Heart right ventricle (tissue), 16 donors: ENCODE measurements around the gene RASA1. TPM values are rescaled to one million over a fixed set of nuclear protein-coding genes. Genes with fewer than 3 reads are reported as not detected.

Source experiments
- ATAC-seq, 8 donors: fragments of 200-7000 bp; cut with Tn5 transposase; one replicate each; pipeline ENCODE4 v1.9.1; 2020; ENCODE audit warnings: mild to moderate bottlenecking in 8 of 8, moderate library complexity in 8 of 8, moderate number of reproducible peaks in 1 of 8
- DNase-seq, 2 donors: peaks; one replicate each; pipeline ENCODE4 v3.0.0-alpha.2; 2020
- H3K27ac ChIP-seq, 10 donors: fragments of 200-600 bp; sonication (generic) in 2 of 10; one replicate each; pipeline versions ENCODE4 v1.5.0 to v1.8.0; 2020 to 2022; ENCODE audit warnings: mild to moderate bottlenecking in 3 of 10
- H3K27me3 ChIP-seq, 7 donors: fragments of 200-600 bp; one replicate each; pipeline ENCODE4 v1.8.0; 2021 to 2022; ENCODE audit warnings: mild to moderate bottlenecking in 2 of 7
- H3K36me3 ChIP-seq, 9 donors: fragments of 200-600 bp; sonication (generic) in 1 of 9; one replicate each; pipeline versions ENCODE4 v1.5.0 to v1.8.0; 2020 to 2022; ENCODE audit warnings: mild to moderate bottlenecking in 2 of 9
- H3K4me1 ChIP-seq, 9 donors: fragments of 200-600 bp; sonication (generic) in 1 of 9; one replicate each; pipeline versions ENCODE4 v1.5.0 to v1.8.0; 2020 to 2022; ENCODE audit warnings: mild to moderate bottlenecking in 4 of 9
- H3K4me3 ChIP-seq, 10 donors: fragments of 200-600 bp; sonication (generic) in 2 of 10; one replicate each; pipeline versions ENCODE4 v1.5.0 to v1.8.0; 2020 to 2022; ENCODE audit warnings: mild to moderate bottlenecking in 7 of 10, moderate library complexity in 2 of 10
- H3K9me3 ChIP-seq, 11 donors: fragments of 200-600 bp in 10 of 11; sonication (generic) in 2 of 11; one replicate each; pipeline versions ENCODE4 v1.5.0 to v1.8.0; 2013 to 2022; ENCODE audit warnings: mild to moderate bottlenecking in 2 of 11, control low read depth in 1 of 11, moderate library complexity in 1 of 11
- WGBS, 2 donors: extraction: QIAGEN DNeasy Blood & Tissue Kit; methylation state at CpG; one replicate each; pipeline ENCODE4 v1.1.7; 2013; ENCODE audit warnings: inconsistent platforms in 1 of 2; 5-methylcytosine and 5-hydroxymethylcytosine counted together
- intact Hi-C, 10 donors: fragments of 100-400 bp; cut with DNase I; formaldehyde crosslinking; loops; one replicate each; pipeline versions ENCODE4 v1.11.1 to v1.14.2; 2022
- polyA plus RNA-seq, 2 donors: library from polyadenylated mRNA; stranded (reverse); fragments of 200-250 nt; gene quantifications; one replicate each; pipeline ENCODE4 v1.2.3, GENCODE V29; 2013
- total RNA-seq, 10 donors: library from RNA; stranded (reverse); fragmentation: NEBNext Ultra II Directional in 3 of 10; extraction: Animal tissue kit (Norgen Biotek cat#: 25700) in 3 of 10; gene quantifications; one replicate each; pipeline versions ENCODE4 v1.2.1 to v1.2.4, GENCODE V29; 2021 to 2023
- TF ChIP-seq, protein P1 (sequence below), 9 donors: fragments of 200-600 bp; sonication (generic) in 2 of 9; IDR thresholded peaks; one replicate each; pipeline versions ENCODE4 v1.5.0 to v1.8.0; 2021 to 2022; ENCODE audit warnings: antibody characterized with exemption in 9 of 9, mild to moderate bottlenecking in 5 of 9, moderate library complexity in 1 of 9
- donor health status: Arrhythmogenic right ventricular cardiomyopathy.
- donor health status: ischemic (EF 13 %, LVEDD 7.1; RV severe dilation, severe dysfunction).
- donor health status: healthy with polysubstance abuse.
- donor health status: DM: no; HTN: yes; CAD: no.
- donor health status: DM: no; HTN: no; CAD: no.
- donor health status: ischemic (EF 25% LVEDD 6.9; RV normal size, moderate dysfunction).
- donor health status: ischemic (EF 25% LVEDD 5.7; RV mildly dilated, moderate dysfunction).
- donor health status: healthy.
- donor health status: DM: yes; HTN: yes; CAD: no.
- donor health status: Ischemic cardiomyopathy.
- donor health status: ischemic (EF 35%, LVEDD 5.7; RV mildly dilated, moderate dysfunction).
- donor health status: nonischemic (EF 11% LVEDD 7.7; RV severe dilation, severe dysfunction).
- donor health status: DM: yes; HTN: yes; CAD: no.
- donor health status: PGD.
- donor health status: ischemic (EF 29% LVEDD 5.4; RV normal size, mild dysfunction).
- donor health status: nonischemic (EF 23%, LVEDD 6.1; RV moderate dilation, normal function).

The RASA1 gene
- total and polyA plus RNA-seq, 12 donors = 6.5 to 21.0 (median 17.7) TPM

GRCh38 chr5:87340716-87341115, 73.0 kb downstream of the RASA1 start:
- peak in 2 of 8 donors; percentile 25 to 67 for ATAC-seq
- WGBS, 2 donors = 71 to 75% methylated on average over 2 of the region's 2 CpGs

GRCh38 chr5:87347272-87347671, 79.6 kb downstream of the RASA1 start:
- no peaks in the 10 kb centered on the region for H3K27me3 ChIP-seq
- no peak overlapping the region for H3K4me3 ChIP-seq
- 97 to 98% methylated on average over 1 of the region's 1 CpG for WGBS, 2 donors
- no peaks in the 10 kb centered on the region for H3K4me1 ChIP-seq
- H3K9me3 ChIP-seq = peaks cover 0 to 3% (median 0%) of the 10 kb centered on the region in 11 donors
- H3K36me3 ChIP-seq = peaks cover 0 to 82% (median 13%) of the 10 kb centered on the region in 9 donors
- ATAC-seq = no peak
- intact Hi-C loops = loop anchor here in 1 of 10 donors (2.0 kb wide), 1 partner anchor 64 kb away; no protein-coding TSS in a partner anchor
- DNase-seq = no peak
- H3K27ac ChIP-seq = no peak overlapping the region
- TF ChIP-seq, protein P1, sequence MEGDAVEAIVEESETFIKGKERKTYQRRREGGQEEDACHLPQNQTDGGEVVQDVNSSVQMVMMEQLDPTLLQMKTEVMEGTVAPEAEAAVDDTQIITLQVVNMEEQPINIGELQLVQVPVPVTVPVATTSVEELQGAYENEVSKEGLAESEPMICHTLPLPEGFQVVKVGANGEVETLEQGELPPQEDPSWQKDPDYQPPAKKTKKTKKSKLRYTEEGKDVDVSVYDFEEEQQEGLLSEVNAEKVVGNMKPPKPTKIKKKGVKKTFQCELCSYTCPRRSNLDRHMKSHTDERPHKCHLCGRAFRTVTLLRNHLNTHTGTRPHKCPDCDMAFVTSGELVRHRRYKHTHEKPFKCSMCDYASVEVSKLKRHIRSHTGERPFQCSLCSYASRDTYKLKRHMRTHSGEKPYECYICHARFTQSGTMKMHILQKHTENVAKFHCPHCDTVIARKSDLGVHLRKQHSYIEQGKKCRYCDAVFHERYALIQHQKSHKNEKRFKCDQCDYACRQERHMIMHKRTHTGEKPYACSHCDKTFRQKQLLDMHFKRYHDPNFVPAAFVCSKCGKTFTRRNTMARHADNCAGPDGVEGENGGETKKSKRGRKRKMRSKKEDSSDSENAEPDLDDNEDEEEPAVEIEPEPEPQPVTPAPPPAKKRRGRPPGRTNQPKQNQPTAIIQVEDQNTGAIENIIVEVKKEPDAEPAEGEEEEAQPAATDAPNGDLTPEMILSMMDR (IDR thresholded peaks at IDR 0.05) = no peak

More at GRCh38 chr5:87340716-87341115, 73.0 kb downstream of the RASA1 start:
- peak overlapping the region in 1 of 10 donors; percentile 67 for H3K27ac ChIP-seq
- peaks cover 0 to 81% (median 18%) of the 10 kb centered on the region in 9 donors for H3K36me3 ChIP-seq
- TF ChIP-seq, protein P1 (IDR thresholded peaks at IDR 0.05) = no peak
- peaks cover 0 to 14% (median 5%) of the 10 kb centered on the region in 9 donors for H3K4me1 ChIP-seq
- no peak for DNase-seq
- no peak overlapping the region for H3K4me3 ChIP-seq
- intact Hi-C loops = no loop called here
- no peaks in the 10 kb centered on the region for H3K27me3 ChIP-seq
- H3K9me3 ChIP-seq = peaks cover 0 to 3% (median 0%) of the 10 kb centered on the region in 11 donors

GRCh38 chr5:87347841-87348240, 80.2 kb downstream of the RASA1 start:
- no peak overlapping the region for H3K4me3 ChIP-seq
- intact Hi-C loops = loop anchor here in 1 of 10 donors (2.0 kb wide), 1 partner anchor 63 kb away; no protein-coding TSS in a partner anchor
- H3K27ac ChIP-seq = no peak overlapping the region
- H3K27me3 ChIP-seq = no peaks in the 10 kb centered on the region
- DNase-seq = no peak
- H3K4me1 ChIP-seq = no peaks in the 10 kb centered on the region
- TF ChIP-seq, protein P1 (IDR thresholded peaks at IDR 0.05) = no peak
- H3K36me3 ChIP-seq = peaks cover 0 to 78% (median 13%) of the 10 kb centered on the region in 9 donors
- H3K9me3 ChIP-seq = peaks cover 0 to 3% (median 0%) of the 10 kb centered on the region in 11 donors
- no peak for ATAC-seq

- intact Hi-C loops = no loop called here
- H3K4me3 ChIP-seq = no peak overlapping the region
- no peaks in the 10 kb centered on the region for H3K27me3 ChIP-seq
- peaks cover 0 to 89% (median 16%) of the 10 kb centered on the region in 9 donors for H3K36me3 ChIP-seq
- no peaks in the 10 kb centered on the region for H3K9me3 ChIP-seq
- H3K4me1 ChIP-seq = no peaks in the 10 kb centered on the region
- TF ChIP-seq, protein P1 (IDR thresholded peaks at IDR 0.05) = no peak
- 96 to 100% methylated on average over 1 of the region's 1 CpG for WGBS, 2 donors
- DNase-seq = no peak
- no peak for ATAC-seq
- no peak overlapping the region for H3K27ac ChIP-seq
Measured at GRCh38 chr5:87354496-87354895, 86.8 kb downstream of the RASA1 start.
